GM21515 (cell line): Measurements from ENCODE around the gene FREY1.

ENCODE experiments used
- ATAC-seq: cut with Tn5 transposase; IDR thresholded peaks from one replicate; pipeline ENCODE4 v1.9.1; 2021; ENCODE audit not compliant: unreplicated experiment

Gene FREY1

DNA sequence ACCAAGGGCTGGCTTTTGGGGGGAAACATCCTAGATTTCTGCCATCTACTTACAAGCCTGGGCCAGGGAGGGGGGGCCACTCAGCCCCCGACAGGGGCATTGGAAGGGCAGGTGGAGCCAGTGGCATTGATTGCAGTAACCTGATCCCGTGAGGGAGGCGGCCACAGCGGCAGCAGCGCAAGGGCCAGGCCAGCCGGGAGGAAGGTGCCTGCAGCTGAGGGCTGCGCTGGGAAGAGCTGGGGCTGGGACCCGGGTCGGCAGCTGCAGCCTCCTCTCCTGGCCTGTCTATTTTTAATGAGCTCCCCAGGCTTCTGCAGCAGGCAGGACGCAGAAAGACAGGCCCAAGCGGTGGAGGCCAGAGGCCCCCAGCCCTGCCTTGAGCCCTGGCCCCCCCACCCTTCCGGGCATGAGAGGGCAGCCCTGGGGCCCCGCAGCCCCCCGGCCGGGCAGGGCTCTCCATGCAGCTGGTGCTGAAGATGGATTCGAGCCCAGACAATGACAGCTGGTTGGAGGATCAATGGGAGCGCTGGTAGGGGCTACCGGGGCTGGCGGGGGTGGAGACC, 10.6 kb downstream of the FREY1 start:
- ATAC-seq = no peak

- ATAC-seq = no peak
These were observed 11.4 kb downstream of the FREY1 start for GRCh38 chr11:45895553-45896259.

GRCh38 chr11:45894555-45895247, 12.4 kb downstream of the FREY1 start:
- ATAC-seq = no peak

GRCh38 chr11:45892856-45893255, 14.2 kb downstream of the FREY1 start:
- no peak for ATAC-seq

DNA sequence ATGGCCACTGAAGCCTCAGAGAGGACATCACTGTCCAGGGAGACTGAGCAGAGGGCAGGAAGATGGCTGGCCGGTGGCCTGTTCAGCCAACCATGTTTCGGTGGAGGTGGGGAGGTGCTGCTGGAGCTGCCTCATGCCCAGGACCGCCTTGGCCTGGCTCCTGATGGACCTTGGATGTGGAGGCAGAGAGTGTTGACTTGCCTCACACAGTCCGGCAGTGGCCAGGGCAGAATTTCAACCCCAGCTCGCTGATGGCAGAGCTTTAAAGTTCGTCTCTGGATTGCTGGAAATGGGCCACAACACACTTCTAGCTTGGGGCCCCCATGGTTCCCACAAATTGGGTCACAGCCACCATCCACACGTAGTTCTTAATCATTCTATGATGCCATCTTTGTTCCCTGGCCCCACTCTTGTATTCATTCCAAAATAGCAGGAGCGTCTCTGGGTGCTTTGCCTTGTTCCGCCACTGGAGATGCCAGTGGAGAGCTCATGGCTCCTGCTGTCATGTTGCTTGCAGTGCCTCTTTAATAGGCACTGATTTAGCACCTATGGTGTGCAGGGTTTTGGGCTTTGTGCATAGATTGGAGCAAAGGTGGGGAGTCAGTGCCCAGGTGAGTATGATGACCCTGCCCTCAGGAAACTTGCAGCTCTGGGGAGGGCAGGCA, 16.1 kb downstream of the FREY1 start:
- ATAC-seq = no peak

DNA sequence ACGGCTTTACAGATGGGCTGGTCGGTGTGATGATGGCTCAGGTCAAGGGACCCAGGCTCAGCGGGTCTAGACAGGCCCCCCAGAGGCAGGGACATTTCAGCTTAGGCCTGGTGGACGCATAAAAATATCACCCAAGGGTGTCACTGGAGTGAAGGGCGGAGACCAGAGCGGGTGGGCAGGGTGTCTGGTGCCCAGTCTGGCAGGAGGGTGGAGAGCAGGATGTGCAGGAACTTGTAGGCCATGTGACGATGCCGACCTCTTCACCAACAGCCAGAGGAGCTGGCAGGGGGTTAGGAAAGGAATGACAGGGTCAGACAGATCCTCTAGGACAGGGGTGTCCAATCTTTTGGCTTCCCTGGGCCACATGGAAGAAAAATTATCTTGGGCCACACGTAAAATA, 17.1 kb downstream of the FREY1 start:
- ATAC-seq = no peak

DNA sequence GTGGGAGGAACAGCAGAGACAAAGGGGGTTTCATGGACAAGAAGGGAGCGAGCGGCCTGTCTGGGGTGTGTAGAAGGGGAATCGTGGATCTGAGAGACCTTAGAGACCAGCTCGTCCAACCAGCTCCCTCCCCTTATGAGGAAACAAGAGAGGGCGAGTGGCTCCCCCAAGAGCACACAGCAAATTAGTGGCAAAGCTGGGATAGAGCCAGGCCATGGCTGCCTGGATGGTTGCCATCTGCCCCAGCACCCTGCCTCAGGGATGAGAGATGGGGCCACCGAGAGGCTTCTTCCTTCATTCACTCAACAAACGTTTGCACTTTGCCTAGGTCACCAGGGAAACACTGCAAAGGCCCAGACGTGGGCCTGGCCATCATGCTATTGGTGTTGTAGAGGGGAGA, 17.5 kb downstream of the FREY1 start:
- ATAC-seq = no peak

- ATAC-seq = no peak
These were observed 19.5 kb downstream of the FREY1 start for GRCh38 chr11:45887587-45887986.

DNA sequence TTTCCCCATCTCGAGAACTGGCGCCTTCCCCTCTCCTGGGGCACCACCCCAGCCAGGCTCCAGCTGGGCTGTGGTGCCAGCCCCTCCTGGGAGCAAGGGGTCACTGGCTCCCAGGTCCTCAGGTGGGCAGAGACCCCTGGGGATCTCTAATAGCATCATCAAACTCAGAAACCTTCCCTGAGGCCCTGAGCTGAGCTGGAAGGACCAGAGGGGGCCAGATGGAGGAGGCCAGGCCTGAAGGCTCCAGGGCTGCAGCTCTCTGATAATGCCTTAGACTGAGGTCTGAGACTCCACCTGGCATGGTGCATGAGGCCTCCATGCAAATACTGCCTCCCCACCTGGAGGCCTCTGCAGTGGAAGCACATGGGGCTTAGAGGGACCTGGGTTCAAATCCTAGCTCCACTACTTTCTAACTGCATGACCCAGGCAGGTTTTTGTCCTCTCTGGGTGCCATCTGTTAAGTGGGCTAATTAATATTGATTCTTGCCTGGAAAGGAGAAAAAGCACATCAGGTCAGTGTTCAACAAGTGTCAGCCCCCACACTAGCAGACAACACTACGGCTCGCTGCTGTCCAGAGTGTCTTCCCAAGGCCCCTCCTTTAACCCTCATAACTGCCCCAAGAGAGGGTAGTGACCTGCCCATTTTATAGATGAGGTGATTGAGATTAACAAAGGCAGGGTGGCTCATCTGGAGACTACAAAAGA, 20.1 kb downstream of the FREY1 start:
- ATAC-seq = no peak

DNA sequence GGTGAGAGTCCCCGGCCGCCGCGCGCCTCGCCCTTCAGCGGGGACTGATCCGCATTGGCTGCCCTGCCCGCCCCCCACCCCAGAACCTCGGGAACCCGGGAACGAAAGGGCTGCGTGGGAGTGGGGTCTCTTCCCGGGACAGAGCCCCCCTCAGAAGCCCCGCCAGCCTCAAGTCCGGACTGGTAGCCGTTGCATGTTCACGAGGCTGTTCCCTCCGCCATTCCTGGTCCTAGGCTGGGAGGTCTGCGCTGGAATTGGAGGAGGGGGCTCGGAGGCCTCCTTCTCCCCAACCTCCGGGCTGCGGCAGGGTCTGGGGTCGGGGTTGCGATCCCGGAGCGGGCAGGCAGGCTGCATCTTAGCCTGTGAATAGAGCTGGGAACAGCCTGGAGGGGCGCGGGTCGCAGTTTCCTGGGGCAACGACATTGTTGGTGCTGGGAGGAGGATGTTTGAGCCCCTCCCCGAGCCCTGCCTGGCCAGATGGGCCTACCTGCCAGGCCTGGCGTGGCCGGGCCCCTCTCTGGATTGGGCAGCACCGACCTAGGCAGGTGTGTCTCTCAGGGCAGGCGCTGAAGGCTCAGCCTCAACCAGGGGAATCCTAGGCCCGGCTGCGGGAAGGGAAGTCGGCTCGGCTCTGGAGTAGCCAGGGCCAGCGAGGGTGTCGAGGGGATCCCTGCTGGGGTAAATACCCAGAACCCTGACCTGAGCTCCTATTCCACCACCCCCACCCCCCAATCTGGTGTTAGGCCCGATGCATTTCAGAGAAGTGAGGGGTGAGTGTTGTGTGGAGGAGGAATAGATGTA, 20.9 kb downstream of the FREY1 start:
- ATAC-seq = no peak

GRCh38 chr11:45885274-45885920, 21.7 kb downstream of the FREY1 start, which contains the start of gene MAPK8IP1:
MAPK8IP1 (plus strand) TSS chr11:45885651; CDS start chr11:45885821, 170 bp downstream.
- ATAC-seq = peak; percentile 67

DNA sequence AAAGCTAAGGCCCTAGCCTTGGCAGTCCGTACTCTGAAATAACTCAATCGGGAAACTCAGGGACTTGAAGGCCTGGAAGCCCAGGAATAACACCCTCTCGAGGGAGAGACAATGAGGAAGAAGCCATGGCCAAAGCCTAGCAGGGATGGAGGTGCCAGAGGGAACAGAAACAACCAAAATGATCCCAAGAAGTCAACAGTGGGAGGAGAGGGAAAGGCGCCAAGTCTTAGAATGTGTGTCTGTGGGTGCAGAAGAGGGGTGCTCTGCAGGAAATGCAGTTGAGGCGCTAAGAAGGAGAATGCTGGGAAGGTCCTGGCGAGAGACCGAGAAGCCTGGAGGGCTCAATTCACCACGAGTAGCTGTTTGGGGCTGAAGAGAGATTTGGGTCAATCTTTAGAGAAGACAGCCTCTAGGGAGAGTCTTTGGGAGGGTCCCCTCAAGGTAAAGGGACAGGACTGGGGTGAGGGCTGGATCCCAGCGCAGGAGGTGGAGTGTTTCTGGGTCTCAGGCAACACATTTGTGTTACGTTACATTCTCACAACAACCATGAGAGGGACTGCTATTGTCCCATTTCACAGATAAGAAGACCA, 22.4 kb downstream of the FREY1 start:
- no peak for ATAC-seq

- ATAC-seq = no peak
These were observed 25.2 kb downstream of the FREY1 start for GRCh38 chr11:45881708-45882368.

- ATAC-seq = no peak
These were observed 26.1 kb downstream of the FREY1 start for GRCh38 chr11:45880772-45881570.

DNA sequence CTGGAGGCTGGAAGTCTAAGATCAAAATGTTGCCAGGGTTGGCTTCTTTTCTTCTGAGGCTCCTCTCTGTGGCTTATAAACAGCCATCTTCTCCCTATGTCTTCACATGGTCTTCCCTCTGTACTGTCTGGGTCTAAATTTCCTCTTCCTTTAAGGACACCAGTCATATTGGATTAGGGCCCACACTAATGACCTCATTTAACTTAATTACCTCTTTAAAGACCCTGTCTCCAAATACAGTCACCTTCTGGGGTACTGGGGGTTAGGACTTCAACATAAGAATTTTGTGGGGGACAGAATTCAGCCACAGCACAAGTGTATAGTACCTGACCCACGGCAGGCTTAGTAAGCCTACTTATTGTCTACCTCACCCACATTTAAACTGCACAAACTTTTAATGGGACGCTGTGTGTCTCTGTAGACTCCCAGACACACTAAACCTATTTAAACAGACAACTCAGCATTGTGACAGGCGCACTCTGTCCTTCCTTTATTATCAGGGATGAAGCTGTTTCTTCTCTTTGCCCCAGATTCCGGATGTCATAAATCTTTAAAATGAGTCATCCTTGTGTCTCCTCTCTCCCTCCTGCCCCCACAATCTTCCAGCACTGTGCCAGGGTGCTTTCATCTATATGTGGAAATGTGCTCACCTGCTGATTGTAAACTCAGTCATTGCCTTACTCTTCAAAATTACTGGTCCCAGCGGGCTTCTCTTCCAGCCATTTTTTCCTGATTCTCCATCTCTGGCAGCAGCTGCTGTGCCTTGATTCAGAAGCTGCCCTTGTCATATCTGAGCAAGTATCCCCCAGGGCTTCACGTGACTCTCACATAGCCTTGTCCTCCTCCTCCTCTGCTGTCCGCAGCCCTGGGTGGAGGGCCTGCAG, 27.0 kb downstream of the FREY1 start:
- no peak for ATAC-seq

DNA sequence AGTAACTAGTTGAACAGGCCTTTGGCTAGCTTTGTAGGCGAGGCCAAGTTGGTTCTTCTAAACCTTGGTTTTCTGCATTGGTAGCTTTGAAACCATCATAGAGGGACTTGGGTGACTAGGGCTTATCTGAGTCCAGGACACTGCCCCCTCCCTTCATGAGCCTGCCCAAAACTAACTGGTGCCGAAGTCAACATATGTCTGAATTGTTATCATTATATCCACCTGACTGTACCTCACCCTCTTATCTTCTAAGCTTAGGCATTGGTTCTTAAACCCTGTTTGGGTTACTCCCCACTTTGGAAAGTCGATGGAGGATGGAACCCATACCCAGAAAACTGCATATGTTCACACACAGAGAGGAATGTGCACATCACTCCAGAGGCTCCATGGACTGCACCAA, 29.2 kb downstream of the FREY1 start:
- ATAC-seq = no peak

- no peak for ATAC-seq
These were observed 29.9 kb downstream of the FREY1 start for GRCh38 chr11:45877221-45877620.
